CD4-positive, alpha-beta T cell (primary cell): ENCODE data around the gene ZNF79. TPM values are rescaled to one million over a fixed set of nuclear protein-coding genes. Genes with fewer than 3 reads are reported as not detected.

ENCODE experiments used
- ATAC-seq: fragments of 200-7000 bp; cut with Tn5 transposase; one replicate; pipeline ENCODE4 v1.10.0; 2022; ENCODE audit warnings: mild to moderate bottlenecking; ENCODE audit not compliant: poor library complexity
- CTCF ChIA-PET: fragments of 350-600 bp; sonication (Branson Sonifier 250); formaldehyde crosslinking; loops from one replicate; lab custom pipeline; 2021; ENCODE audit warnings: antibody characterized with exemption, inconsistent platforms; lab: Charles Lee
- POLR2A ChIA-PET: fragments of 350-600 bp; sonication (Branson Sonifier 250); formaldehyde crosslinking; loops from one replicate; lab custom pipeline; 2021; ENCODE audit warnings: antibody characterized with exemption, inconsistent platforms; lab: Charles Lee
- DNase-seq, 14 experiments: peaks; one replicate each; pipeline ENCODE4 v3.0.0-alpha.2; 2013 to 2020; ENCODE audit warnings: mixed read lengths in 2 of 14
- H3K27ac ChIP-seq, 2 donors: one replicate each; pipeline versions ENCODE4 v1.5.1 to v1.7.0; 2013; ENCODE audit warnings: low read length in 2 of 2, low read depth in 1 of 2, mild to moderate bottlenecking in 1 of 2
- H3K27me3 ChIP-seq, 2 experiments: 1 replicate in 1 of 2; 2 replicates in 1 of 2; pipeline versions ENCODE4 v1.6.1 to v1.7.0; 2013; ENCODE audit warnings: low read length in 2 of 2, control low read depth in 1 of 2, mild to moderate bottlenecking in 1 of 2, moderate library complexity in 1 of 2; ENCODE audit not compliant: insufficient read depth in 2 of 2, control insufficient read depth in 1 of 2
- H3K36me3 ChIP-seq: one replicate; pipeline ENCODE4 v1.6.1; 2013; ENCODE audit warnings: low read length, control low read depth; ENCODE audit not compliant: insufficient read depth
- H3K4me1 ChIP-seq: one replicate; pipeline ENCODE4 v1.6.1; 2013; ENCODE audit warnings: low read length, control low read depth; ENCODE audit not compliant: insufficient read depth
- H3K4me3 ChIP-seq: one replicate; pipeline ENCODE4 v1.5.1; 2013; ENCODE audit warnings: mild to moderate bottlenecking, low read length, moderate library complexity
- H3K9me3 ChIP-seq, 2 experiments: 1 replicate in 1 of 2; 2 replicates in 1 of 2; pipeline versions ENCODE4 v1.6.1 to v1.7.0; 2013; ENCODE audit warnings: low read length in 2 of 2, mild to moderate bottlenecking in 2 of 2, control low read depth in 1 of 2, moderate library complexity in 1 of 2; ENCODE audit not compliant: control insufficient read depth in 1 of 2, insufficient read depth in 1 of 2
- H3K27ac Mint-ChIP-seq: one replicate; pipeline ENCODE4 v1.8.0; 2020; ENCODE audit warnings: mixed read lengths
- H3K27me3 Mint-ChIP-seq: one replicate; pipeline ENCODE4 v1.8.0; 2021; ENCODE audit warnings: mixed read lengths
- H3K36me3 Mint-ChIP-seq: one replicate; pipeline ENCODE4 v1.8.0; 2021; ENCODE audit warnings: low read depth, mixed read lengths
- H3K4me1 Mint-ChIP-seq: one replicate; pipeline ENCODE4 v1.8.0; 2021; ENCODE audit warnings: low read depth, mixed read lengths
- H3K4me3 Mint-ChIP-seq: one replicate; pipeline ENCODE4 v1.8.0; 2020; ENCODE audit warnings: mild to moderate bottlenecking, mixed read lengths
- H3K9me3 Mint-ChIP-seq: one replicate; pipeline ENCODE4 v1.8.0; 2020; ENCODE audit warnings: mixed read lengths
- intact Hi-C, 2 experiments: fragments of 100-400 bp; cut with DNase I in 1 of 2; cut with micrococcal nuclease in 1 of 2; formaldehyde crosslinking; loops; one replicate each; pipeline versions ENCODE4 v1.15.1 to v1.9.0; 2023 to 2025; cut with DNase I, micrococcal nuclease
- total RNA-seq, 174 experiments: library from RNA in 2 of 174; stranded (reverse) in 2 of 174; gene quantifications; one replicate each; pipeline ENCODE4 v1.2.3 and lab custom pipeline; 2021 to 2026
- TF ChIP-seq, protein P1 (sequence below): fragments of 200-600 bp; IDR thresholded peaks from one replicate; pipeline ENCODE4 v1.8.0; 2022; ENCODE audit warnings: antibody characterized with exemption, mild to moderate bottlenecking

Gene ZNF79
- total RNA-seq, 2 experiments from 2014 or later, result 4.3 to 4.9 TPM

DNA sequence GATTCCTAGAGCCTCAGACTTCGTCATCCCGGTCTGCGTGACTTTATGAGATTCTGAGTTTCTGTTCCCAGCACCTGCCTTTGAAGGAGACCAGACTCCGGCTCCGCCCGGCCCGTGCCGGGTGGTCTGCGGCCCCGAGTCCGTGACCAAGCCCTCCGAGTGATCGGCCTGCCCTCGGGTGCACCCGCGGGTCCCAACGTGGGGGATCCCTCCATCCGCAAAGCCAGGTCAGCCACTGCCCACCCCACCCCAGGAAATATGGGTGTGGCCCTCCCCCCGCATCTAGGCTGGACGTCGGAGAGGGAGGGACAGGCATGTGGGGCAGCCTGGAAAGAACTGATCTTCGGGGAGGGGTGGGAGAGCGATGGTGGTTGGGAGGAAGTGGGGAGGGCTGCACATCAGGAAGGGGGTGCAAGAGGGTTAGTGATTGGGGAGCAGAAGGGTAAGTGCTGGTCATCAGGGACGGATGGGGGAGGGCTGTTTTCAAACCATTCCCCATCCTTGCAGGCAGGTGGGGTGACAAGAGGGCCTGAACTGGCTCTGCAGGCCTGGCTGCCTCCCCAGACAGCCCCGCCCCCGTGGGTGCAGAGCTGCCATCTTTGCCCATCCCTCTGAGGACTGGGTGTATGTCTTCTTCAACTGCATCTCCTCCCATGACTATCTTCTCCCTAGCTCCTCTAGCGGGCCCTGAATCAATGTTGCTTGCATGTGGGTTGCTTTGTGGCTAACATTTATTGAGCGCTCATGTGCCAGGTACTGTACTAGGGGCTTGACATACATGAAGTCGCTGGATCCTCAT lies 27.9 kb downstream of the ZNF79 start:
- Histone ChIP-seq H3K4me1 (peaks cover 41% of the 10 kb centered on the region), H3K27me3 (no peaks in the 10 kb centered on the region), H3K9me3 (no peaks in the 10 kb centered on the region), H3K36me3 (peaks cover 36% of the 10 kb centered on the region), H3K4me3 (peak overlapping the region; percentile 89), H3K27ac (peak overlapping the region; percentile 74 to 92)
- ChIA-PET CTCF (interaction anchor here (0.9 to 2.3 kb wide), 3 partner anchors 28 to 282 kb away, joined by 3 to 8 read pairs (median 3); partner anchors contain the start of gene ZNF79), POLR2A (interaction anchor here (0.6 to 3.1 kb wide), 20 partner anchors 8 to 413 kb away, joined by 3 to 31 read pairs (median 4); partner anchors contain the start of genes PTRH1, SLC2A8, TOR2A and TTC16)
- H3K9me3 Mint-ChIP-seq, result no peaks in the 10 kb centered on the region
- TF ChIP-seq, protein P1, sequence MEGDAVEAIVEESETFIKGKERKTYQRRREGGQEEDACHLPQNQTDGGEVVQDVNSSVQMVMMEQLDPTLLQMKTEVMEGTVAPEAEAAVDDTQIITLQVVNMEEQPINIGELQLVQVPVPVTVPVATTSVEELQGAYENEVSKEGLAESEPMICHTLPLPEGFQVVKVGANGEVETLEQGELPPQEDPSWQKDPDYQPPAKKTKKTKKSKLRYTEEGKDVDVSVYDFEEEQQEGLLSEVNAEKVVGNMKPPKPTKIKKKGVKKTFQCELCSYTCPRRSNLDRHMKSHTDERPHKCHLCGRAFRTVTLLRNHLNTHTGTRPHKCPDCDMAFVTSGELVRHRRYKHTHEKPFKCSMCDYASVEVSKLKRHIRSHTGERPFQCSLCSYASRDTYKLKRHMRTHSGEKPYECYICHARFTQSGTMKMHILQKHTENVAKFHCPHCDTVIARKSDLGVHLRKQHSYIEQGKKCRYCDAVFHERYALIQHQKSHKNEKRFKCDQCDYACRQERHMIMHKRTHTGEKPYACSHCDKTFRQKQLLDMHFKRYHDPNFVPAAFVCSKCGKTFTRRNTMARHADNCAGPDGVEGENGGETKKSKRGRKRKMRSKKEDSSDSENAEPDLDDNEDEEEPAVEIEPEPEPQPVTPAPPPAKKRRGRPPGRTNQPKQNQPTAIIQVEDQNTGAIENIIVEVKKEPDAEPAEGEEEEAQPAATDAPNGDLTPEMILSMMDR, result no peak
- peak; percentile 17 for ATAC-seq
- intact Hi-C loops, result loop anchor here (1.0 to 10.0 kb wide), 8 partner anchors 27 to 1430 kb away; partner anchors contain the start of genes ZNF79 (in 2 of the 2), KYAT1 (in 1 of the 2), LRRC8A (in 1 of the 2) and ST6GALNAC4 (in 1 of the 2)
- H3K27me3 Mint-ChIP-seq, result no peaks in the 10 kb centered on the region
- peak in 13 of 14 experiments; percentile 11 to 73 (median 35) for DNase-seq
- peak overlapping the region; percentile 99 for H3K4me3 Mint-ChIP-seq
- H3K36me3 Mint-ChIP-seq, result peaks cover 59% of the 10 kb centered on the region
- peaks cover 40% of the 10 kb centered on the region for H3K4me1 Mint-ChIP-seq
- peak overlapping the region; percentile 99 for H3K27ac Mint-ChIP-seq

DNA sequence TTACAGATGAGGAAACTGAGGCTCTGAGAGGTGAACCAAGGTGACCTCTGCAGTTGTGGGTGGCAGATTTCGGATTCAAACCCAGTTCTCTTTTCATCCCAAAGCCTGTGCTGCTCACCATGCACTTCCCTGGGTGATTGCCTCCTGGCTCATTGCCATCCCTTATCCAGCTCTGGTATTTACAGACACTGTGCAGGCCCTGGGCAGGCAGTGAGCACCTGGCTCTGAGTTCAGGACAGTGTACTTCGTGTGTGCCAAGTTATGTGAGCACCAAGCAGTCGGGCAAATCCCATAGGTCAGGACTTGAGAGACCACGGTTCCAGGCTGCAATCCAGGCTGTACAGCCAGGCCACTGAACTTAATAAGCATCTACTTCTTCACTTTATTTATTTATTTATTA lies 28.5 kb downstream of the ZNF79 start:
- peaks cover 57% of the 10 kb centered on the region for H3K36me3 Mint-ChIP-seq
- peak overlapping the region; percentile 99 for H3K4me3 Mint-ChIP-seq
- intact Hi-C loops, result loop anchor here (5.0 to 10.0 kb wide), 5 partner anchors 65 to 1430 kb away; partner anchors contain the start of genes KYAT1 (in 1 of the 2), LRRC8A (in 1 of the 2) and ST6GALNAC4 (in 1 of the 2)
- H3K4me1 Mint-ChIP-seq, result peaks cover 40% of the 10 kb centered on the region
- Histone ChIP-seq H3K9me3 (no peaks in the 10 kb centered on the region), H3K27me3 (no peaks in the 10 kb centered on the region), H3K36me3 (peaks cover 36% of the 10 kb centered on the region), H3K4me1 (peaks cover 41% of the 10 kb centered on the region), H3K4me3 (no peak overlapping the region), H3K27ac (no peak overlapping the region)
- ChIA-PET CTCF (interaction anchor here (0.9 kb wide), 1 partner anchor 282 kb away, joined by 3 read pairs; no protein-coding TSS in a partner anchor), POLR2A (interaction anchor here (0.7 kb wide), 1 partner anchor 65 kb away, joined by 3 read pairs; no protein-coding TSS in a partner anchor)
- H3K9me3 Mint-ChIP-seq, result no peaks in the 10 kb centered on the region
- H3K27ac Mint-ChIP-seq, result peak overlapping the region; percentile 99
- DNase-seq (no peak), ATAC-seq (no peak)
- no peaks in the 10 kb centered on the region for H3K27me3 Mint-ChIP-seq
- TF ChIP-seq, protein P1, result no peak

DNA sequence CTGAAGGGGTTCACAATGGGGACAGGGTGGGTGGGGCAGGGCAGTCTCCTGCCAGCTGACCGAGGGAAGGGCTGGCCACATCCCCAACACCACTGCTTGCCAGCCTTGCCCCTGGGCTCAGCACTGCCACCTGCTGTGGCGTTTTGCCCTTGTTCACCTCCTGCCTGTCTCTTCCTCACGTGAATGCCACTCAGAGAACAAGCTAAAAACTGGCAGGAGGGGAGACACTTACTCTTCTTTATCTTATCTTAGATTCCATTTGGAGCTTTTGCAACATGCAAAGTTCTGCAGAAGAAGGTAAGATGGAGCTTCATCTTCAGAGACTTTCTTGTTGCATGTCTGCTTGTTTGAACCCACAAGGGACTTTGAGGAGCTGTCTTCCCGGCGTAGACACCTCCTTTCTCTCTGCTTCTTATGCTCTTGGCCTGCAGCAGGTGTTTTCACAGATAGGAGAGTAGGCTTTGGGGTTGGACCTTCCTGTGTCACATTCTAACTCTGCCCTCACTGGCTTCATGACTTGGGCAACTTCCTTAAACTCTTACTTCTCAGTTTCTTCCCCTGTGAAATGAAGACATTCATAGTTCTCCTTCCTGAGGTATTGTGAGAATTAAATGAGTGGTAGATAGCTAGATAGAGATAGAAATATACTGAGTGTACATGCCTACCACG lies 31.3 kb downstream of the ZNF79 start:
- Histone ChIP-seq H3K27ac (no peak overlapping the region), H3K9me3 (no peaks in the 10 kb centered on the region), H3K36me3 (peaks cover 21% of the 10 kb centered on the region), H3K4me1 (peaks cover 18% of the 10 kb centered on the region), H3K27me3 (no peaks in the 10 kb centered on the region), H3K4me3 (no peak overlapping the region)
- peaks cover 22% of the 10 kb centered on the region for H3K4me1 Mint-ChIP-seq
- ChIA-PET CTCF (interaction anchor here (1.0 kb wide), 1 partner anchor 62 kb away, joined by 3 read pairs; no protein-coding TSS in a partner anchor), POLR2A (interaction anchor here (0.6 to 1.3 kb wide), 2 partner anchors 32 to 89 kb away, joined by 3 to 6 read pairs; partner anchors contain the start of gene ZNF79)
- TF ChIP-seq, protein P1, result peak; percentile 39
- intact Hi-C loops, result loop anchor here (1.0 to 10.0 kb wide), 5 partner anchors 143 to 511 kb away; no protein-coding TSS in a partner anchor
- H3K27ac Mint-ChIP-seq, result no peak overlapping the region
- no peak overlapping the region for H3K4me3 Mint-ChIP-seq
- DNase-seq (peak in 7 of 14 experiments; percentile 9 to 50 (median 29)), ATAC-seq (no peak)
- peaks cover 37% of the 10 kb centered on the region for H3K36me3 Mint-ChIP-seq
- no peaks in the 10 kb centered on the region for H3K27me3 Mint-ChIP-seq
- H3K9me3 Mint-ChIP-seq, result no peaks in the 10 kb centered on the region
